SU-DHL-6 (cell line): Measurements from ENCODE around the gene ZNF805.

Experiments
- CTCF ChIP-seq: fragments of 200-600 bp; sonication (generic); IDR thresholded peaks from one replicate; pipeline ENCODE4 v1.5.1; 2017; ENCODE audit warnings: antibody characterized with exemption, mild to moderate bottlenecking, low read length, moderate library complexity; ENCODE audit not compliant: insufficient read depth, poor library complexity, severe bottlenecking
- EZH2phosphoT487 ChIP-seq: fragments of 200-600 bp; sonication (generic), shearing (Covaris generic); conservative IDR thresholded peaks from 2 replicates; pipeline ENCODE4 v1.6.1; 2018; ENCODE audit warnings: mild to moderate bottlenecking, antibody characterized with exemption, low read length, moderate library complexity, mixed read lengths

GRCh38 chr19:57302727-57303401 lies 62.4 kb downstream of the ZNF805 start:
- TF ChIP-seq CTCF (no peak), EZH2phosphoT487 (no peak)
